COLO668 (cell line): ENCODE results near the gene TYK2.
A peak's percentile ranks its signal among the peaks of the same experiment; 100 is the strongest.
"Not testable (repeated sequence)": the region's sequence is repeated elsewhere in the genome, so short reads cannot be mapped to it uniquely, and the experiment has no call there.

ENCODE experiments used
- DNase-seq: peaks from one replicate; lab custom pipeline; 2025; ENCODE audit not compliant: unreplicated experiment; lab: John Stamatoyannopoulos, UW

Gene TYK2

DNA sequence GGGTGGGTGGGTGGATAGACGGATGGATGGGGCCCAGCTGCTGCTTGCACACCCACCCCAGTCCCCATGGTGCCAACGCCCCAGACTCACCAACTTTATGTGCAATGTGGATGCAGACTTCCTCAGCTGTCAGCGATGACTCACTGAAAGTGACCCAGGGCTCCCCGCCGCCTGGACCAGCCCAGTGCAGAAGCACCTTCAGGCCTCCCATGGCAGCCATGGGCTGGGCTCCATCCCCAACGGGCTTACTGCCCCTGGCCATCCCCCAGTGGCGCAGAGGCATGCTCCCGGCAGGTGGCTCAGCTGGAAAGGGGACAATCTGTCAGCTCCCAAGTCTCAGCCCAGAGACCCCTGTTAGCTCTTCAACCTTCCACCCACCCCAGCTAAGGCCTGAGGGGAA lies 2.2 kb downstream of the TYK2 start:
- DNase-seq, result no peak

DNA sequence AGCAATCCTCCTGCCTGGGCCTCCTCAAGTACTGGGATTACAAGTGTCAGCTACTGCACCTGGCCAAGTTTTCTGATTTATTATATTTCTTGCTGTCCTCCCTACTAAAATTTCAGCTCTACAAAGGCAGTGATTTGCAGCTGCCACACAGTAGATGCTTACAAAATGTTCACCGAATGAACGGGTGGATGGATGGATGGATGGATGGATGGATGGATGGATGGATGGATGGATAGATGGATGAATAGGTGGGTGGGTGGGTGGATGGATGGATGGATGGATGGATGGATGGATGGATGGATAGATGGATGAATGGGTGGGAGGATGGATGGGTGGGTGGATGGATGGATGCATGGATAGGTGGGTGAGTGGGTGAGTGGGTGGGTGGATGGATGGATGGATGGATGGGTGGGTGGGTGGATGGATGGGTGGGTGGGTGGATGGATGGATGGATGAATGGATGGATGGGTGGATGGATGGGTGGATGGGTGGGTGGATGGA lies 3.2 kb downstream of the TYK2 start:
- not testable (repeated sequence) for DNase-seq

DNA sequence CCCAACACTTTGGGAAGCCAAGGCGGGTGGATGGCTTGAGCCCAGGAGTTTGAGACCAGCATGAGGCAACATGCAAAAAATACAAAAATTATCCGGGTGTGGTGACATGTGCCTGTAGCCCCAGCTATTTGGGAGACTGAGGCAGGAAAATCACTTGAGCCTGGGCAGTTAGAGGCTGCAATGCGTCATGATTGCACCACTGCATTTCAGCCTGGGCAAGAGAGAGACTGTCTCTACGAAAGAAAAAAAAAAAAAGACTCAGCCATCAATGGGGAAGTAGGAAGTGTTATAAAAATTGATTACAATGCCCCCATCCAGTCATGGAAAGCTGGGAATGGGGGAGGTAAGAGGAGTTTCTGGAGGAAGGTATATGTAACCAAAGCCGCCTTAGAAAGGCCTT lies 5.4 kb downstream of the TYK2 start:
- no peak for DNase-seq

DNA sequence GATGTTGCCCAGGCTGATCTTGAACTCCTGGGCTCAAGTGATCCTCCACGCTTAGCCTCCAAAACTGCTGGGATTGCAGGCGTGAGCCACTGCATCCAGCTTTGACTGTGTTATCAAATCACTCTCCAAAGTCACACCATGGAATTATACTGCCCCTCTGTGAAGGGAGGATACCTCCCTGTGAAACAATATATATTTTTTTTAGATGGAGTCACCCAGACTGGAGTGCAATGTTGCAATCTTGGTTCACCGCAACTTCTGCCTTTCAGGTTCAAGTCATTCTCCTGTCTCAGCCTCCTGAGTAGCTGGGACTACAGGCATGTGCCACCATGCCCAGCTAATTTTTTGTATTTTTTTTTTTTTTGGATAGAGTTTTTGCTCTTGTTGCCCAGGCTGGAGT lies 7.7 kb downstream of the TYK2 start:
- no peak for DNase-seq

DNA sequence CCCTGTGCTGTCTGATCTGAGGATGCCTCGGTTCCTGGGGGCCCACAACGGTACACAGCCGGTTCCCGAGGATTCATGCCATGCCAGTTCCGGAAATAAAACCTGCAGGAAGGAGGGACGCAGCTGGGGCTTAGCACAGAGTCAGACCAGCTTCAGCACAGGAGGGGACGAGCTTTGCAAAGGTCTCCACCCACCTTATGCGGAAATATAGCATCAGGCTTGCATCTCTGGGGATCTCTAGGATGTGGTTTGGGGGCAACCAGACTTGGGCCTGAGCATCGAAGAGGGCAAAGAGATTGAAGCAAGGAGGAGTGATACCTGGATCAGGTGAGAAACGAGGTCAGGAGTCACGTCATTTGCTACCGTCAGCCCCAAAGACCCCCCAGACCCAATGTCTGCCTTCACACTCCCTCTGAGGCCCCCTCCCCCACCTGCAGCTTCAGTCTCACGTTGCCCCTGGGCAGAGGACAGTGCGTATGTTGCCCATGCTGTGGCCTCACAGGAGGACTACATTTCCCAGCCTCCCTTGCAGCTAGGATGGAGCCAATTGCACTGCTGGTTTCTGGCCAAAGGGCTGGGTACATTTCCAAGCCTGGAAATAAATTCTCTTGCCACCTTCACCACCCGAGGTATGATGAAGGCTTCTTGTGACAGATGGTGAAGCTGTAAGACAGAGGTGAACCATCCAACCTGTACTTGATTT lies 12.1 kb downstream of the TYK2 start:
- no peak for DNase-seq

DNA sequence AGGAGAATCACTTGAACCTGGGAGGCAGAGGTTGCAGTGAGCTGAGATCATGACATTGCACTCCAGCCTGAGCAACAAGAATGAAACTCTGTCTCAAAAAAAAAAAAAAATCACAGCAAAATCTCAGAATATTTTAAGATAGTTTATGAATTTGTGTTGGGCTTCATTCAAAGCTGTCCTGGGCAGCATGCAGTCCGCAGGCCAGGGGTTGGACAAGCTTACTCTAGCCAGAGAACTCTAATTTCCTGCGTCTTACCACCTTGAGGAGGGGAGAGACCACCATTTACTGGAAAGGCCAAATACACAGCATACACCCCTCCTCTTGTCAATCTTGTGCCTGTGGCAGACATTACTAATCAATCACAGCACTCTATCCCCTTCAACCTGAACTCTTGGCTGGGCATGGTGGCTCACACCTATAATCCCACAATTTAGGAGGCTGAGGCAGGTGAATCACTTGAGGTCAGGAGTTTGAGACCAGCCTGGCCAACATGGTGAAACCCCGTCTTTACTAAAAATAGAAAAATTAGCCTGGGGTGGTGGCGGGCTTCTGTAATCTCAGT lies 13.3 kb downstream of the TYK2 start:
- not testable (repeated sequence) for DNase-seq

DNA sequence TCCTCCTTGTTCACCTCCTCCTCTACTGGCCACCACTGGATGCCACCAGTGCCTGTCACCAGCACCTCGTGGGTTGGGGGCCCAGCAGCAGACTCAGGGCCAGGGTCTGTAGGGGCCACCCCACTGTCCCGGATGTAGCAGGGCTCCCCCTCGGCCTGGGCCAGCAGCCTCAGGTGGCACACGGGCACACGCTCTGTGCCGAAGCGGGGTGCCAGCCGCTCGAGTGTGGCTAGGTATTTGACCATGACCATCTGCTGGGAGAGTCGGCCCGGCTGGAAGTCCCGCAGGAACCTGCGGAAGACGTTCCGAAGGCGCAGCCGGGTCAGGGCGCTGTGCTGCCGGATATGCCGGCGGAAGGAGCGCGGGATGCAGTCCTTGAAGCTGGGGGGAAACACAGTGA lies 14.9 kb downstream of the TYK2 start:
- DNase-seq, result no peak

DNA sequence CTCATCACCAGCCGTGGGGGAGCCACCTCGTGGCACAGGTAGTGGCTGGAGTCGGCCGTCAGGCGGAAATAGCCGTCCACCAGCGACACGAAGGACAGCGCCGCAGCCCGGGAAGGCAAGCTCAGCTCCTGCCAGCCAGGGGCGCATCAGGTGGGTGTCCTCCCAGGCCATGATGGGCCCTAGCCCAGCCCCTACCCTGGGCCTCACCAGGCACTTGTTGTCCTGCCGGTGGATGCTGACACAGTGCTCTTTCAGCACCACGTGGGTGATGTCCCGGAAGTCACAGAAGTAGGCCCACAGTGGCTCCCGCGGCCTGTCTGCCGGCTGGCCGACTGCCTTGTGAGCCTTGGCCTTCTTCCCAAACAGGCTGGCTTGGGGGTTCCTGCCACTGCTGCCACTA lies 15.7 kb downstream of the TYK2 start:
- no peak for DNase-seq

DNA sequence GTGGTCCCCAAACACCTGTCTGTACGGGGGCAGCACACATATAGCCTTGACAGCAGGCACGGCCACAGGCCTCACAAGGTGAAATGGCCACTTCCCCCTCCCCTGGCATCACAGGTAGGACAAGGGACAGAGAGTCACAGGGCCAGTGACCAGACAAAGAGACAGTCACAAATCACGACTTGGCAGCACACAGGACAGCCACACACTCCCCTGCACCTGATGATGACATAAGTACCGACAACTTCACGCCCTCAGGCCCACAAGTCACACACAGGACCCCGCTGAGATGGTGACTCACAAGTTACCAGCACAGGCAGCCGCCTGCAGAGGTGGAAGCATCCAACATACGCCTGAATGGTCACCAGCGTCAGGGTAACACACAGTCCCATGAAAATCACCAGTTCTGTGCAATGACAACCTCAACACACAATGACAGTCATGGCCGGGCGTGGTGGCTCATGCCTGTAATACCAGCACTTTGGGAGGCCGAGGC lies 16.5 kb downstream of the TYK2 start:
- DNase-seq, result no peak

DNA sequence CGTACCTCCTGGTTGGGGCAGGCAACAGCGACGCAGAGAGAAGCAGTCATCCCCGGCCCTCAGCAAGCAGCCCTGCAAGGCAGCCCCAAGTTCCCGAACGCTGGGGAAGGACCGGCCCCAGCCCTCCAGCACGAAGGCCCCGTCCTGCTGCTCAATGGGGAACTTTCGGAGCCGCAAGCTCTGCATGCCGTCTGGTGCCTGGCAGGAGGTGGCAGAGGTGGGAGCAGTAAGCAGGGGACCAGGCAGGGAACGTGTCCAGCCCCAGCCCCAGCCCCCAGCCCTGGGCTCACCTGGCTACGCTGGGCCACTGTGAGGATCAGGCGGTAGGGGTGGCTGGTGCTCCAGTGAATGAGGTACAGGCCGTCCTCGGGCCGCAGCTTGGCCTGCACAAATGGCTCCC lies 18.1 kb downstream of the TYK2 start:
- DNase-seq, result no peak

DNA sequence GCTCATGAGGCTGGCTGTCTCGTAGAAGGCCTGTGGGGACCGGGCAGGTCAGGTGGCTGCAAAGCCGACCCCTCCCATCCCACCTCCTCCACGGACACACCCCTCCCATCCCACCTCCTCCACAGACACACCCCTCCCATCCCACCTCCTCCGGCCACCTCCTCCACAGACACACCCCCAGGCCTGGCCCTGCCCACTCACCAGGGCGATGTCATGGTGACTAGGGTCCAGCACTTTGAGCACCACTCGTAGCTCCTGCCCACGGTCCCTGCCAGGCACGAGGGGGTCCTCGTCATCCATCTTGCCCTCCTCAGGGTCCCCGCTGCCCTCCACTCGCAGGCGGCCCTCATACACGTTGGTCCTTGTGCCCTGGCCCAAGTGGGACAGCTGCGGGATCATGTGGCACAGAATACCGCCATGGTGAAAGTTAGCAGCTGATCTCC lies 18.8 kb downstream of the TYK2 start:
- DNase-seq, result no peak

DNA sequence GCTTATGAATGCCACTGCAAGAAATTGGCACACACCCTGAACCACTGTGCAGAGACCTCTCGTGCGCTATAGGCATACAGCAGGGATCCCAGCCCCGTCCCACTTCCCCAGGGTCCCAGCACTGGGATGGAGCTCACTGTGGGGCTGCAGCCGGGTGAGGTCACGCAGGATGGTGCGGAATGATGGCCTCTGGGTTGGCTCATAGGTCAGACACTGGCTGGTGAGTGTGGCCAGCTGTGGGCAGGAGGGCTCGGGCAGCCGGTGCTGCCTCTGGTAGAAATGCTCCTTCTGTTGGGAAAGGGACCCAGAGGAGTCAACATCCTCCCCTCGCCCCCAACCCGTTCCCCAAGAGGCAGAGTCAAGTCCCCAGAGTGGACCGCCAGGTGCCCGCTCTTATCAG lies 23.9 kb downstream of the TYK2 start:
- DNase-seq, result no peak

DNA sequence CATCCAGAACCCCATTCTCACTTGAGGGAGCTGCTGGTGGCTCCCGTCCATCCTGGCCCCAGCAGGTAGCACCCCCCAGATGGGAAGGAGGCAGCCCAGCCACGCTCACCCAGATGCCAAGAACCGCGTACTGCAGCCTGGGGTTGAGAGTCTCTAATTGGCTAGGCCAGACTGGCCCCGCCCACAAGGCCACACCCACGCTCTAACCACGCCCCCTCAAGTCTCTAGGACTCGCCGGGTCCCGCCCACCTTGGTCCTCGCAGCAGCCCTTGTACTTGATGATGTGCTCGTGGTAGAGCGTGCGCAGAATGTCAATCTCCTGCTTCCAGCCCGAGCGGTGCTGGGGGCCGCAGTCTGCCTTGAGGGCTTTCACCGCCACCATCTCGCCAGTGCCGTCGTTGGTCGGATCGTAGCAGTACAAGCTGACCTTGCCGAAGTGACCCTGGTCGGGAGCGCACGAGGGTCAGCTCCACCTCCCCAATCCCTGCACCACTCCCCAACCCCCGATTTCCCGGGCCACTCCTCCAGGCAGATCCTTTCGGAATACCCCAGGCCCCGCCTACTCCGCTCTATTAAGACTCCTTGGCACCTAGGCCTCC lies 26.5 kb downstream of the TYK2 start:
- DNase-seq, result peak; percentile 35

DNA sequence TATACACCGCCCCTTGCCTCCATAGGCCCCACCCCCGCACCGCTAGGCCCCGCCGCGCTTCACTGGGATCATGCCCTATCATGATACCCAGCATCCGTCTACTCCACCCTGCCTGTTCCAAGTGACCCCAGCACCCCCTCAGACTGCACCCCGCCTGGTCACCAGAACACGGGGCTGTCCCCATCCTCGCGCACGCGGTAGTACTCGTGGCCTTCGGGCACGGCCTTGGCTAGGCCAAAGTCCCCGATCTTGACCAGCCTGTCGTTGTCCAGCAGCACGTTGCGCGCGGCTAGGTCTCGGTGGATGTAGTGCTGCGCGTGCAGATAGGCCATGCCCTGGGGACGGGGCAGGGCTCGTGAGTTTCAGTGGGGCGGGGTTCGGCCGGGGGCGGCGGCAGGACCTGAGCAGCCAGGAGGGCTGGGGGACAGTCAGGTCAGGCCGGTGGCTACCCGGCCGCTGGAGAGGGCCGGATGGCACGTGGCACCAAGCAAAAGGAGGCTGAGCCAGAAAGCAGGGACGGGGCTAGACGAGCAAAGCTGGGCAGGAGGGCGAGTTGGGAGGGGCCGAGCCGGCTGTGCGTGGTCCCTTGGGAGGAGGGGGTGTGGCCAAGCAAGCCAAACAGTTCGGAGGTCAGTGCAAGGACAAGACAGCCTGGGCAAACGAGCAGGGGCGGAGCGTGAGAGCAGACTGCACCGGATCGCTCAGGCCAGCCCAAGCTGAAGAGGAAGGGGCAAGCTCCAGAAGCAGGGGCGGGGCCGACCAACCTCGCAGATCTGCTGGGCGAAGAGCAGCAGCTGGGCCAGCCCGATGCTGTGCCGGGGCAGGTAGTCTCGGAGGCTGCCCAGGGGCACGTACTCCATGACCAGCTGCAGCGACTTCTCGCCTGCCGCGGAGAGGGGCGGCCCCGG lies 27.4 kb downstream of the TYK2 start:
- no peak for DNase-seq

DNA sequence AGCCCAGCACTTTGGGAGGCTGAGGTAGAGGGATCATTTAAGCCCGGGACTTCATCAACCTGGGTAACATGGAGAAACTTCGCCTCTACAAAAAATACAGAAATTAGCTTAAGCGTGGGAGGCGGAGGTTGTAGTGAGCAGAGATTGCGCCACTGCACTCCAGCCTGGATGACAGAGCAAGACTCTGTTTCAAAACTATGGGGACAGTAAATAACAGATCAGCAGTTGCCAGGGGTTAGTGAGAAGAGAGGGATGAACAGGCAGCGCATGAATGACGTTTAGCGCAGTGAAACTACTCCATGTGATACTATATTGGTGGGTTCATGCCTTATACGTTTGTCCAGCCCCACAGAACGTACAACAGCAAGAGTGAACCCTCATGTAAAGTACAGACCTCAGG lies 33.9 kb downstream of the TYK2 start:
- DNase-seq, result no peak

DNA sequence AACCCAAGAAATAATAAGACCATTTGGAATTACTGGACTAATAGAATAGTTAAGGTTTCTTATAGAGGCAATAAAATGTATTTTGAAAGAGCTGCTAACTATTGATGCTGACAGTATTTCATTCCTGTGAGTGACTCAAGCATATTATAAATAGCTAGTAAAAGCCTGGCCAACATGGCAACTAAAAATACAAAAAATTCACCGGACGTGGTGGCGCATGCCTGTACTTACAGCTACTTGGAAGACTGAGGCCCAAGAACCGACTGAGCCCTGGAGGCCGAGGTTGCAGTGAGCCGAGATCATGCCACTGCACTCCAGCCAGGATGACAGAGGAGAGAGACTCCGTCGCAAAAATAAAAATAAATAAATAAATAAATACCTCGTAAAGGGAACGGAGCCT lies 35.6 kb downstream of the TYK2 start:
- DNase-seq, result no peak

DNA sequence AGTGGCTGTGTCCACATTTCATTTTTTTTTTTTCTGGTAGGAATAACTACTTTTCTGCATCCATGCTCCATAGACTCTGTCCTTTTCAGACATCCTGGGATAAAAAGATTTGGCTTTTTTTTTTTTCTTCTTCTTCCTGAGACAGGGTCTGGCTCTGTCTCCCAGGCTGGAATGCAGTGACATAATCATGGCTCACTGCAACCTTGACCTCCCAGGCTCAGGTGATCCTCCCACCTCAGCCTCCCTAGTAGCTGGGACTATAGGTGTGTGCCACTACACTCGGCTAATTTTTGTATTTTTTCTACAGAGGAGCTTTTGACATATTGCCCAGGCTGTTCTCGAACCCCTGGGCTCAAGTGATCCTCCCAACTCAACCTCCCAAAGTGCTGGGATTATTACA lies 36.9 kb downstream of the TYK2 start:
- no peak for DNase-seq

DNA sequence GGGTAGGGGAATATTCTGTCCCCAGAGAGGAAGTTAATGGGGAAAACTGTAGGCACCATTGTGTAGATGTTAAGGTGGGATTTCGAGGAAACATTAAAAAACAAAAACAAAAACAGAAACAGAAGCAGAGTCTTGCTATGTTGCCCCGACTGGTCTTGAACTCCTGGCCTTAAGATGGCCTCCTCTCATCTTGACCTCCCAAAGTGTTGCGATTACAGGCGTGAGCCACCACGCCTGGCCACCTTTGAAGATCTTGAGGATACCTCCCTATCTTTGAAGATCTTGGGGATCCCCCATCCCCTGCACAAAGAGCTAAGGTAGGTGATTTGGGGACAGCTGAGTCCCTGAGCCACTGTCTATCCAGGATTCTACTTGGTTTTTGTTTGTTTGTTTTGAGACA lies 40.4 kb downstream of the TYK2 start:
- DNase-seq, result no peak

DNA sequence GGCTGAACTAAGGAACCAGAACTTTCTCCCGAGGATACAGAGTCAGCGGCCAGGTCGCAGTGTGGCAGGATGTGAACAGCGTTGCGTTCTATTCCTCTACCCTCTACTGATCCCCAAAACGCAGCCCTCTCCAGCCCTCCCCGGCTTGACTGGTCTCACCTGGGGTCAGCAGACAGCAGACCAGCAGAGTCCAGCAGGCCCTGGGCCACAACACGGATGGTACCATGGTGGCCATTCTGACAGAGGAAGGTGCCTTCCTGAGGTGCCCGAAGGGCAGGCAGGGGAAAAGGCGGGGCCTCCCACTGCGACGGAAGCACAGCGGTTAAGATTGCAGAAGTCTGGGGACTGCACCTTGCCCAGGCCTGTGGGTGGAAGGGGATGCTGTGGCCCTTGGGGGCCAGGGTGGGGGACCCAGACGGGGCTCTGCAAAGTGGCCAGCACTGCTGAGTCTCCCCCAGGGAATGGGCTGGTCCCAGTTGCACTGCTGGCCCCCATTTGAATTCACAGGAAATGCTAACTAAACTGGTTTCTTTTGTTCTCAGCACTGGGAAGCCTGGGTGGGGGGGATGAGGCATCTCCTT lies 40.9 kb downstream of the TYK2 start, which contains the start of gene ICAM3:
TSS of gene ICAM3 (minus strand) at position 245 of the 581 bp plus-strand sequence. CDS start at position 235, 10 bp downstream.
- no peak for DNase-seq

DNA sequence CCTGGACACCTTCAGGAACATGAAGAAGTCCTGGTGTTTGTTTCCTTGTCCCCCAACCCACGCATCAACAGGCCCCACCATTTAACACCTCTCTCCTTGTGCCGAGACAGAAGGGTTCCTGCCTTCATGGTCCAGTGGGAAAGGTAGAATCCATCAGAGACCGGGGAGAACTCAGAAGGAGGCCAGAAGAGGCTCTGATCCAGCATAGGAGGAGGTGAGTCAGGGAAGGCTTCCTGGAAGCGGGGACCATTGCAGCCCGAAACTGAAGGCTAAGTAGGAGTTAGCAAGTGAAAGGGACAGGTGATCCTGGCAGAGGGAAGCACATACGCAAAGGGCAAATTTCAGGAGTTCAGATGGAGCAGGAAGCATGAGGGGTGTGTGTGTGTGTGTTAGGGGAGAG lies 41.4 kb downstream of the TYK2 start:
- no peak for DNase-seq

DNA sequence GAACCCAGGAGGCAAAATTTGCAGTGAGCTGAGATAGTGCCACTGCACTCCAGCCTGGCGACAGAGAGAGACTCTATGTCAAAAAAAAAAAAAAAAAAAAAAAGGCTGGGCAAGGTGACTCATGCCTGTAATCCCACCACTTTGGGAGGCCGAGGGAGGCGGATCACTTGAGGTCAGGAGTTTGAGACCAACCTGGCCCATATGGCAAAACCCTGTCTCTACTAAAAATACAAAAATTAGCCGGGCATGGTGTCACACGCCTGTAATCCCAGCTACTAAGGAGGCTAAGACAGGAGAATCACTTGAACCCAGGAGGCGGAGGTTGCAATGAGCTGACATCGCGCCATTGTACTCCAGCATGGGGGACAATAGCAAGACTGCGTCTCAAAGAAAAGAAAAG lies 43.6 kb downstream of the TYK2 start:
- DNase-seq, result not testable (repeated sequence)
